ENCODE measurements around the gene PSPC1.
"Not testable (repeated sequence)": the region's sequence is repeated elsewhere in the genome, so short reads cannot be mapped to it uniquely, and the experiment has no call there.

The PSPC1 gene, protein sequence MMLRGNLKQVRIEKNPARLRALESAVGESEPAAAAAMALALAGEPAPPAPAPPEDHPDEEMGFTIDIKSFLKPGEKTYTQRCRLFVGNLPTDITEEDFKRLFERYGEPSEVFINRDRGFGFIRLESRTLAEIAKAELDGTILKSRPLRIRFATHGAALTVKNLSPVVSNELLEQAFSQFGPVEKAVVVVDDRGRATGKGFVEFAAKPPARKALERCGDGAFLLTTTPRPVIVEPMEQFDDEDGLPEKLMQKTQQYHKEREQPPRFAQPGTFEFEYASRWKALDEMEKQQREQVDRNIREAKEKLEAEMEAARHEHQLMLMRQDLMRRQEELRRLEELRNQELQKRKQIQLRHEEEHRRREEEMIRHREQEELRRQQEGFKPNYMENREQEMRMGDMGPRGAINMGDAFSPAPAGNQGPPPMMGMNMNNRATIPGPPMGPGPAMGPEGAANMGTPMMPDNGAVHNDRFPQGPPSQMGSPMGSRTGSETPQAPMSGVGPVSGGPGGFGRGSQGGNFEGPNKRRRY

DNA sequence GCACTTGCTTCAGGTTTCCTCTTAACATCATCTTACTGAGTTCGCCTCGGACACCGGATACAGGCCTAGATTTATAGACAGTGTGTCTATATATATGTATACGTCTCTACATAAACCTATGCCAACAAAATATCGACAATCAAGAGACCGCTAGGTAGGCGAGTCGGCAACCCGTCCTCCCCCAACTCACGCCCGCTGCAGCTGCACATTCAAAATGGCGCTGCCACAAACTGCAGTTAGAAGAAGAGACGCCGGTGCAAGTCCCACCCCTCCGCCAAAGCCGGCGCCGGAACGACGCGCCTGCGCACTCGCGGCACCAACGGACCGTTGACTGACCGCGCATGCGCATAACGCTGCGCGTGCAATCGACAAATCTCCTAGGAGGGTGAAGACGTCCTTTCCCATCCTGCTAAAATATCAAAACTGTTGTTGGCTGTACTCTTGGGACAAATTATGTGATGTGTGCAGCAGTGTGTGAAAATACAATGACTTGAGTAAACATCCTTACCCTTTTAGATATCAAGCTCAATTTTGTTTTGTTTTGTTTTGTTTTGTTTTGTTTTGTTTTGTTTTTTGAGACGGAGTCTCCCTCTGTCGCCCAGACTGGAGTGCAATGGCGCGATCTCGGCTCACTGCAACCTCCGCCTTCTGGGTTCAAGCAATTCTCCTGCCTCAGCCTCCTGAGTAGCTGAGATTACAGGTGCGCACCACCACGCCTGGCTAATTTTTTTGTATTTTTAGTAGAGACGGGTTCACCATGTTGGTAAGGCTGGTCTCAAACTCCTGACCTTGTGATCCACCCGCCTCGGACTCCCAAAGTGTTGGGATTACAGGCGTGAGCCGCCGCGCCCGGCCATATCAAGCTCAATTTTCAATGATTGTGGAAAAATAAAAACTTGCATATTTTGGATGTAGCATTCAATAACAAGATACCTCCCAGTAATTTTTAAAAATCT lies at the start of gene PSPC1:
Gene PSPC1 (minus strand): TSS at position 219 of the 956 bp plus-strand sequence. CDS start 188 bp downstream, at position 31.
- Histone ChIP-seq H3K4me3 (ENCODE audit: low read length) (peak within 1 kb of the TSS; percentile 73), H3K9ac (ENCODE audit: low read length) (peak within 1 kb of the TSS; percentile 14), H3K27ac (ENCODE audit: low read depth, low read length) (peak within 1 kb of the TSS; percentile 87)
- not testable (repeated sequence) for H3K27me3 ChIP-seq (ENCODE audit: control insufficient read depth, insufficient read depth, low read length); H3K4me1 ChIP-seq (ENCODE audit: control insufficient read depth, insufficient read depth, low read length); H3K36me3 ChIP-seq (ENCODE audit: control insufficient read depth, insufficient read depth, low read length)

GRCh38 chr13:19822673-19823072 lies 39.9 kb upstream of the PSPC1 start:
- no peak overlapping the region for H3K9ac ChIP-seq (ENCODE audit: low read length)
- H3K27me3 ChIP-seq (ENCODE audit: control insufficient read depth, insufficient read depth, low read length), result no peaks in the 10 kb centered on the region
- H3K27ac ChIP-seq (ENCODE audit: low read depth, low read length), result no peak overlapping the region
- H3K4me3 ChIP-seq (ENCODE audit: low read length), result no peak overlapping the region
- H3K36me3 ChIP-seq (ENCODE audit: control insufficient read depth, insufficient read depth, low read length), result no peaks in the 10 kb centered on the region
- no peaks in the 10 kb centered on the region for H3K4me1 ChIP-seq (ENCODE audit: control insufficient read depth, insufficient read depth, low read length)

DNA sequence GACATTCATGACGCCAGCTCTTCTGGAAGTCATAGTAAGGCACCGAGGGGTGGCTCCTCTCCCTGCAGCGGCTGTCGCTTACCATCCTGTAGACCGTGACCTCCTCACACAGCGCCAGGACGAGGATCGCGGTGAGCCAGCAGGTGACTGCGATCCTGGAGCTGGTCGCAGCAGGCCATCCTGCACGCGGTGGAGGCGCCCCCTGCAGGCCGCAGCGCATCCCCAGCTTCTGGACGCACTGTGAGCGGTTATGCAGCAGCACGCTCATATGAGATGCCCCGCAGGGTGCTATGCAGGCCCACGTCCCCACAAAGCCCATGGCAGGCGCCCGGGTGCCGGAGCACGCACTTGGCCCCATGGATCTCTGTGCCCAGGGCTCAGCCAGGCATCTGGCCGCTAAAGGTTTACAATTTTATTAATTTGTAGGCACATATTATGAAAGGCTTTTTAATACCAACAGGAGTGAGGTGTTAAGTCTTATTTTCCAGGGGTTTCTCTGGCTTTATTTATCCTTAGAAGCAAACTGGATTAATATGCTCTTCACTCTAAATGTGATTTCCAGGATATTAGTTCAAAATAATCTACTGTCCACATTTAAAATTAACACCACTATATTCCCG lies 35.6 kb upstream of the PSPC1 start:
- H3K36me3 ChIP-seq (ENCODE audit: control insufficient read depth, insufficient read depth, low read length), result no peaks in the 10 kb centered on the region
- no peaks in the 10 kb centered on the region for H3K4me1 ChIP-seq (ENCODE audit: control insufficient read depth, insufficient read depth, low read length)
- no peak overlapping the region for H3K4me3 ChIP-seq (ENCODE audit: low read length)
- no peak overlapping the region for H3K9ac ChIP-seq (ENCODE audit: low read length)
- H3K27me3 ChIP-seq (ENCODE audit: control insufficient read depth, insufficient read depth, low read length), result no peaks in the 10 kb centered on the region
- H3K27ac ChIP-seq (ENCODE audit: low read depth, low read length), result no peak overlapping the region

DNA sequence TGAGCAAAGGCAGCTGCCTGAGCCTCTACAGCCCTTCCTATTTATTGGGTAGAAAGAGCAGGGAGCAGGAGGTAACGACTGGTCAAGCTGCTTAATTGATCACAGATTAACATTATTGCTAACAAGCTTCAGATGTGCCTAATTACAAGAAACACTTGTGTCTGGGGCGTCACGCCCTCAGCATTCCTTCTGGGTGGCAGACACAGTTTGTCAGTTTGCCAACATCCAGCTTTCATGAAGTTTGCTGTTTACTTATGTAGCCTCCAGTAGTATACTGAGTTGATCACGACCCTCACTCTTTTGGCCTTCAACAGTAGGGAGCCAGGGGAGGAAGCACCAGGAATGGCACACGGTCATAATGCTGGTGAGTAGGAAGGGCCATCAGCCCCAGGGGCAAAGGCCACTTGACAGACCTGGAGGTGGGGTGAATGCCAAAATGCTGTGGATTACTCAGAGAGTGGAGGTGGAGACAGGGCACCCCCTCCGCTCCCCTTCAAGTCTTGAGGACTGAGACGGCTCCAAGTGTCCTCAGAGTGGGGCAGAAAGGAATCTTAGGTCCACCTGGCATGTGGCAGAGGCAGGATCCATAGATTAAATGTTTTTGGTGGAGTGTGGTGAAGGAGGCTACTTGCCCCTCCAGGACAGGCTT lies 34.9 kb upstream of the PSPC1 start:
- Histone ChIP-seq H3K4me3 (ENCODE audit: low read length) (no peak overlapping the region), H3K36me3 (ENCODE audit: control insufficient read depth, insufficient read depth, low read length) (no peaks in the 10 kb centered on the region), H3K9ac (ENCODE audit: low read length) (no peak overlapping the region), H3K27ac (ENCODE audit: low read depth, low read length) (no peak overlapping the region), H3K27me3 (ENCODE audit: control insufficient read depth, insufficient read depth, low read length) (no peaks in the 10 kb centered on the region), H3K4me1 (ENCODE audit: control insufficient read depth, insufficient read depth, low read length) (no peaks in the 10 kb centered on the region)

GRCh38 chr13:19817106-19817505 lies 34.4 kb upstream of the PSPC1 start:
- H3K27ac ChIP-seq (ENCODE audit: low read depth, low read length), result no peak overlapping the region
- no peak overlapping the region for H3K4me3 ChIP-seq (ENCODE audit: low read length)
- H3K27me3 ChIP-seq (ENCODE audit: control insufficient read depth, insufficient read depth, low read length), result no peaks in the 10 kb centered on the region
- H3K4me1 ChIP-seq (ENCODE audit: control insufficient read depth, insufficient read depth, low read length), result no peaks in the 10 kb centered on the region
- H3K9ac ChIP-seq (ENCODE audit: low read length), result no peak overlapping the region
- H3K36me3 ChIP-seq (ENCODE audit: control insufficient read depth, insufficient read depth, low read length), result no peaks in the 10 kb centered on the region

DNA sequence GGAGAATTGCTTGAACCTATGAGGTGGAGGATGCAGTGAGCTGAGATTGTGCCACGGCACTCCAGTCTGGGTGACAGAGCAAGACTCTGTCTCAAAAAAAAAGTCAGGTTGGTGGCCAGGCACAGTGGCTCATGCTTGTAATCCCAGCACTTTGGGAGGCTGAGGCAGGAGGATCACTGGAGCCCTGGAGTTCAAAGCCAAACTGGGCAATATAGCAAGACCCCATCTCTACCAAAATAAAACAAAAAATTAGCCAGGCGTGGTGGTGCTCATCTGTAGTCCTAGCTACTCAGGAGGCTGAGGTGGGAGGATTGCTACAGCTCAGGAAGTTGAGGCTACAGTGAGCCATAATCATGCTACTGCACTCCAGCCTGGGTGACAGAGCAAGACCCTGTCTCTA lies 33.1 kb upstream of the PSPC1 start:
- not testable (repeated sequence) for H3K4me3 ChIP-seq (ENCODE audit: low read length); H3K4me1 ChIP-seq (ENCODE audit: control insufficient read depth, insufficient read depth, low read length); H3K27me3 ChIP-seq (ENCODE audit: control insufficient read depth, insufficient read depth, low read length); H3K9ac ChIP-seq (ENCODE audit: low read length); H3K36me3 ChIP-seq (ENCODE audit: control insufficient read depth, insufficient read depth, low read length); H3K27ac ChIP-seq (ENCODE audit: low read depth, low read length)

DNA sequence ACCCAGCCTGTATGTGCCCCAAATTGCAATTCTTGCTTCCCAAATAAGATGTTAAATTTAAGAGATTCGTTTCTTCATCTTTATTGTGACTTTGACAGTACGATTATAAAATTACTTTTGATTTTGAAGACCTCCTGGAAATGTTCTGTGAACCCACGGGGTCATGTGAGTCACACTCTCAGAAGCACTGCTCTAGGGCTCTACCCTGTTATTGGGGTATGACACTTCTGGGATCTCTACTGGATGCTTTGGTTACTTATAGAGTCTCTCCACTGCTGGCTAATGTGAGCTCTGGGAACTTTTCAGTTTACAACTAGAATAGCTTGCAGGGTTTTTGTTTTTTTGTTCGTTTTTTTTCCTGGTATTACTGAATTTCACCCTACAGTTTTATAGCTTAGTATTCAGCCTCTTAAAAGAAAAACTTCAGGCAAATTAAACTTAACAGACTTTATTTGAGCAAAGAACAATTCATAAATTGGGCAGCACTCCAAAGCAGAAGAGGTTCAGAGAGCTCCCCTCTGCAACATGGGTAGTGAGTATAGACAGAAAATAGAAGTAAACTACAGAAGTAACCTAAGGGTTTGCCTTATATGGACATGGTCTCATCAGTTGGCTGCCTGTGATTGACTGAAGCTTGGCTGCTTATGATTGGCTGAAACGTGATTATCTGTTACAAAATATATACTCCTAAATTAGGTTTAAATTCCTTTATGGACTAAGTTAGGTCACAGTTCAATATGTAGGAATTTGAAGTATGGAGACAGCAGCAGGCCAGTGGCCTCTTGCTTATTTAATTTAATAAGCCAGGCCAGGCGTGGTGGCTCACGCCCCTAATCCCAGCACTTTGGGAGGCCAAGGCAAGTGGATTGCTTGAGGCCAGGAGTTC lies 28.5 kb upstream of the PSPC1 start:
- no peak overlapping the region for H3K4me3 ChIP-seq (ENCODE audit: low read length)

DNA sequence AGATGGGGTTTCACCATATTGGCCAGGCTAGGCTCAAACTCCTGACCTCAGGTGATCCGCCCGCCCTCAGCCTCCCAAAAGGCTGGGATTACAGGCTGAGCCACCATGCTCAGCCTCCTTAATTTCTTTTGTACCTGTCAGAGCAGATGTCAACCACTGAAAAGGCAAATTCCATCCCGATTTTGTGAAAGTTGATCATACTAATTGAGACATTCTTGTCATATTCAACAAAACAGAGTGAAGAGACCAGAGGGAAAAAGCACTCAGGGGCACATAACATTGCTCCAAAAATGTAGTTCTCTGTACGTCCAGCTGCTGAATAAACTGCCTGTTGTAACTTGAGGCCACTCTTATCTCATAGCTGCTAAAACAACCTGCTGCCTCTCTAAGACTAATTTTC lies 27.4 kb upstream of the PSPC1 start:
- H3K4me1 ChIP-seq (ENCODE audit: control insufficient read depth, insufficient read depth, low read length), result no peaks in the 10 kb centered on the region
- no peak overlapping the region for H3K4me3 ChIP-seq (ENCODE audit: low read length)
- H3K36me3 ChIP-seq (ENCODE audit: control insufficient read depth, insufficient read depth, low read length), result no peaks in the 10 kb centered on the region
- no peak overlapping the region for H3K27ac ChIP-seq (ENCODE audit: low read depth, low read length)
- no peak overlapping the region for H3K9ac ChIP-seq (ENCODE audit: low read length)
- no peaks in the 10 kb centered on the region for H3K27me3 ChIP-seq (ENCODE audit: control insufficient read depth, insufficient read depth, low read length)

More for the DNA sequence above, 28.5 kb upstream of the PSPC1 start:
- Histone ChIP-seq H3K27me3 (ENCODE audit: control insufficient read depth, insufficient read depth, low read length) (no peaks in the 10 kb centered on the region), H3K36me3 (ENCODE audit: control insufficient read depth, insufficient read depth, low read length) (no peaks in the 10 kb centered on the region), H3K27ac (ENCODE audit: low read depth, low read length) (no peak overlapping the region), H3K4me1 (ENCODE audit: control insufficient read depth, insufficient read depth, low read length) (no peaks in the 10 kb centered on the region), H3K9ac (ENCODE audit: low read length) (no peak overlapping the region)

DNA sequence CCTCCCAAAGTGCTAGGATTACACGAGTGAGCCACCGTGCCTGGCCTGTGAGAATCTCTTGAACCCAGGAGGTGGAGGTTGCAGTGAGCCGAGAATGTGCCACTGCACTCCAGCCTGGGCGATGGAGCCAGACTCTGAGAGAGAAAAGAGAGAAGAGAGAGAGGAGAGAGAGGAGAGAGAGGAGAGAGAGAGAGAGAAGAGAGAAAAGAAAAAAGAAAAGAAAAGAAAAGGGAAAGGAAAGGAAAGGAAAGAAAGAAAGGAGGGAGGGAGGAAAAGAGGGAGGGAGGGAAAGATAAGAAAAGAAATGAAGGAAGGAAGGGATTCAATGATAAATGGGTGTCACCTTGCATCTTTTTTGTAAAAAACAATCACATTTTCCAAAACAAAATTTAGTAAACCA lies 23.0 kb upstream of the PSPC1 start:
- Histone ChIP-seq H3K27ac (ENCODE audit: low read depth, low read length) (no peak overlapping the region), H3K27me3 (ENCODE audit: control insufficient read depth, insufficient read depth, low read length) (no peaks in the 10 kb centered on the region), H3K36me3 (ENCODE audit: control insufficient read depth, insufficient read depth, low read length) (no peaks in the 10 kb centered on the region), H3K4me1 (ENCODE audit: control insufficient read depth, insufficient read depth, low read length) (no peaks in the 10 kb centered on the region), H3K9ac (ENCODE audit: low read length) (no peak overlapping the region), H3K4me3 (ENCODE audit: low read length) (no peak overlapping the region)

- no peaks in the 10 kb centered on the region for H3K27me3 ChIP-seq (ENCODE audit: control insufficient read depth, insufficient read depth, low read length)
- no peak overlapping the region for H3K4me3 ChIP-seq (ENCODE audit: low read length)
- no peaks in the 10 kb centered on the region for H3K4me1 ChIP-seq (ENCODE audit: control insufficient read depth, insufficient read depth, low read length)
- H3K27ac ChIP-seq (ENCODE audit: low read depth, low read length), result no peak overlapping the region
- no peaks in the 10 kb centered on the region for H3K36me3 ChIP-seq (ENCODE audit: control insufficient read depth, insufficient read depth, low read length)
- H3K9ac ChIP-seq (ENCODE audit: low read length), result no peak overlapping the region
Observed at GRCh38 chr13:19795956-19796355, 13.2 kb upstream of the PSPC1 start.

GRCh38 chr13:19794631-19795030 lies 11.9 kb upstream of the PSPC1 start:
- Histone ChIP-seq H3K4me3 (ENCODE audit: low read length) (no peak overlapping the region), H3K27me3 (ENCODE audit: control insufficient read depth, insufficient read depth, low read length) (no peaks in the 10 kb centered on the region), H3K9ac (ENCODE audit: low read length) (no peak overlapping the region), H3K4me1 (ENCODE audit: control insufficient read depth, insufficient read depth, low read length) (no peaks in the 10 kb centered on the region), H3K27ac (ENCODE audit: low read depth, low read length) (no peak overlapping the region), H3K36me3 (ENCODE audit: control insufficient read depth, insufficient read depth, low read length) (no peaks in the 10 kb centered on the region)

Data from rectal smooth muscle tissue (tissue), 1 donor.